ENCODE measurements around the gene HOMER1. TPM values are rescaled to one million over a fixed set of nuclear protein-coding genes. Genes with fewer than 3 reads are reported as not detected.

HOMER1 gene
- total RNA-seq, 1 donor from 2014 or later, result 33.9 TPM

GRCh38 chr5:79475152-79475466, 38.8 kb downstream of the HOMER1 start:
- no peak overlapping the region for H3K27ac ChIP-seq (ENCODE audit: low read depth, low read length)
- H3K9ac ChIP-seq (ENCODE audit: low read depth in 1 of 3, low read length in 3 of 3), result no peak overlapping the region
- no peaks in the 10 kb centered on the region for H3K9me3 ChIP-seq (ENCODE audit: control insufficient read depth in 3 of 3, low read length in 3 of 3)
- no peaks in the 10 kb centered on the region for H3K36me3 ChIP-seq (ENCODE audit: control insufficient read depth in 3 of 3, insufficient read depth in 3 of 3, low read length in 3 of 3)
- no peaks in the 10 kb centered on the region for H3K27me3 ChIP-seq (ENCODE audit: control insufficient read depth in 3 of 3, insufficient read depth in 3 of 3, low read length in 3 of 3)
- no peak overlapping the region for H3K4me3 ChIP-seq (ENCODE audit: low read length in 3 of 3)
- peaks cover 0 to 18% (median 12%) of the 10 kb centered on the region in 3 donors for H3K4me1 ChIP-seq (ENCODE audit: control insufficient read depth in 3 of 3, insufficient read depth in 3 of 3, low read length in 3 of 3)

DNA sequence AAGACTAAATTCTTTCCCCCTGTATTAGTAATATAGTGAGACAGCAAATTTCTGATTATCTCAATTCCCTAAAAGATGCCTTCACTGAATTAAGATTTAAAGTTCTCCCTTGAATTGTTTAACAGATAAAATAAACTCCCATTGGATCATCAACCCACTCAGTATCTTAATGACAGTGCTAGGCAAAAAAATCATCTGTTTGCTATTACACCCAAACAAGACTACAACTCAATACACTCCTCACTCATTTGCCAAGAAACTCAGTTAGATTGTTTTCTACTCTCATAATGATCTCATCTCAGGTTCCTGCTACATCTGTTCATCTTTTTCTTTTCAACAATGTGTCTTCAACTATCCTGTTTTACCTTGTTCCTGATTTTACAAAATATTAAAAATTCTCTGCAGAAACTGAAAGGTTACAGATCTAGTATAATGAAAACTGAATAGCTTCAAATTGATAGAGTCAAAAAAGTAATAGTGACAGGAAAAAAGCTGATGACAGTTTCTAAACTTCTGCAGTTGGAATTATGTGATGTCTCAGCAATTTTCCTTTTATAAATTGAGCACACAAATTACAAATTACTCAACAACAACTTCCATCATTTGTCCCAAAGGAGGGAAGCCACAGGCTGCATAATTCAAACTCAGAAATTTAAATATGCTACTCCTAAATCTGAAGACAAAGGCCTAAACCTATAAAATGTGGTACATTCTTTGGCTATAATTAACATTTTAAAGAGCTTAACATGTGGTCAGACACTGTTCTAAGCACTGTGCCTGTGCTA, 39.4 kb downstream of the HOMER1 start:
- Histone ChIP-seq H3K9me3 (ENCODE audit: control insufficient read depth in 3 of 3, low read length in 3 of 3) (no peaks in the 10 kb centered on the region), H3K4me1 (ENCODE audit: control insufficient read depth in 3 of 3, insufficient read depth in 3 of 3, low read length in 3 of 3) (peaks cover 2 to 18% (median 12%) of the 10 kb centered on the region in 3 donors), H3K27ac (ENCODE audit: low read depth, low read length) (no peak overlapping the region)

GRCh38 chr5:79471556-79471955, 42.4 kb downstream of the HOMER1 start:
- Histone ChIP-seq H3K4me1 (ENCODE audit: control insufficient read depth in 3 of 3, insufficient read depth in 3 of 3, low read length in 3 of 3) (peaks cover 2 to 13% (median 11%) of the 10 kb centered on the region in 3 donors), H3K27ac (ENCODE audit: low read depth, low read length) (no peak overlapping the region), H3K9ac (ENCODE audit: low read depth in 1 of 3, low read length in 3 of 3) (no peak overlapping the region), H3K4me3 (ENCODE audit: low read length in 3 of 3) (no peak overlapping the region), H3K27me3 (ENCODE audit: control insufficient read depth in 3 of 3, insufficient read depth in 3 of 3, low read length in 3 of 3) (no peaks in the 10 kb centered on the region), H3K36me3 (ENCODE audit: control insufficient read depth in 3 of 3, insufficient read depth in 3 of 3, low read length in 3 of 3) (no peaks in the 10 kb centered on the region), H3K9me3 (ENCODE audit: control insufficient read depth in 3 of 3, low read length in 3 of 3) (no peaks in the 10 kb centered on the region)

More for the DNA sequence above, 39.4 kb downstream of the HOMER1 start:
- no peak overlapping the region for H3K9ac ChIP-seq (ENCODE audit: low read depth in 1 of 3, low read length in 3 of 3)
- no peaks in the 10 kb centered on the region for H3K27me3 ChIP-seq (ENCODE audit: control insufficient read depth in 3 of 3, insufficient read depth in 3 of 3, low read length in 3 of 3)
- H3K4me3 ChIP-seq (ENCODE audit: low read length in 3 of 3), result no peak overlapping the region
- H3K36me3 ChIP-seq (ENCODE audit: control insufficient read depth in 3 of 3, insufficient read depth in 3 of 3, low read length in 3 of 3), result no peaks in the 10 kb centered on the region

DNA sequence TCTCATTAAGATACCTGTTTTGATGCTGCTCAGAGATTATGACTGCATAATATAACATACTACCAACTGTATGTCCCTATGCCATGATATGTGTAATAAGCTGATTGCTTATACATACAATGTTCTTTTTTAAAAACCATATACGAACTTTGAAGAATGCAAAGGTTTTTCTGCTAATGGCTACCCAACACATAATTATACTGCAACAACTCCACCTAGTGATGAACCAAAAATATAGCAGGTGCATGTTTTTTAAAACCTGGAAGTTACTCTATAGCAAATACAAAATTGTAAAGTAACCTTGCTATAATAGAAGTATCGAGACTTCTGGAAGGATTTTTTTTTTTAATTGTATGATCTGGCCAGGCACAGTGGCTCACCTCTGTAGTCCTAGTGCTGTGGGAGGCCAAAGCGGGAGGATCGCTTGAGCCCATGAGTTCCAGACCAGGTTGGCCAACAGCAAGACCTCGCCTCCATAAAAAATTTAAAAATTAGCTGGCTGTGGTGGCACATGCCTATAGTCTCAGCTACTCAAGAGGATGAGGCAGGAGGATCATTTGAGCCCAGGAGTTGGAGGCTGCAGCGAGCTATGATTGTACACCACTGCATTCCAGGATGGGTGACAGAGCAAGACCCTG, 49.1 kb downstream of the HOMER1 start:
- H3K36me3 ChIP-seq (ENCODE audit: control insufficient read depth in 3 of 3, insufficient read depth in 3 of 3, low read length in 3 of 3), result no peaks in the 10 kb centered on the region
- H3K27me3 ChIP-seq (ENCODE audit: control insufficient read depth in 3 of 3, insufficient read depth in 3 of 3, low read length in 3 of 3), result no peaks in the 10 kb centered on the region
- no peak overlapping the region for H3K4me3 ChIP-seq (ENCODE audit: low read length in 3 of 3)
- no peak overlapping the region for H3K27ac ChIP-seq (ENCODE audit: low read depth, low read length)
- H3K4me1 ChIP-seq (ENCODE audit: control insufficient read depth in 3 of 3, insufficient read depth in 3 of 3, low read length in 3 of 3), result peaks cover 0 to 3% (median 0%) of the 10 kb centered on the region in 3 donors
- no peaks in the 10 kb centered on the region for H3K9me3 ChIP-seq (ENCODE audit: control insufficient read depth in 3 of 3, low read length in 3 of 3)
- no peak overlapping the region for H3K9ac ChIP-seq (ENCODE audit: low read depth in 1 of 3, low read length in 3 of 3)

GRCh38 chr5:79464278-79464677, 49.7 kb downstream of the HOMER1 start:
- Histone ChIP-seq H3K27me3 (ENCODE audit: control insufficient read depth in 3 of 3, insufficient read depth in 3 of 3, low read length in 3 of 3) (no peaks in the 10 kb centered on the region), H3K4me1 (ENCODE audit: control insufficient read depth in 3 of 3, insufficient read depth in 3 of 3, low read length in 3 of 3) (peaks cover 0 to 3% (median 0%) of the 10 kb centered on the region in 3 donors), H3K27ac (ENCODE audit: low read depth, low read length) (no peak overlapping the region), H3K4me3 (ENCODE audit: low read length in 3 of 3) (no peak overlapping the region), H3K36me3 (ENCODE audit: control insufficient read depth in 3 of 3, insufficient read depth in 3 of 3, low read length in 3 of 3) (no peaks in the 10 kb centered on the region), H3K9ac (ENCODE audit: low read depth in 1 of 3, low read length in 3 of 3) (no peak overlapping the region), H3K9me3 (ENCODE audit: control insufficient read depth in 3 of 3, low read length in 3 of 3) (no peaks in the 10 kb centered on the region)

- Histone ChIP-seq H3K4me3 (ENCODE audit: low read length in 3 of 3) (no peak overlapping the region), H3K36me3 (ENCODE audit: control insufficient read depth in 3 of 3, insufficient read depth in 3 of 3, low read length in 3 of 3) (no peaks in the 10 kb centered on the region), H3K4me1 (ENCODE audit: control insufficient read depth in 3 of 3, insufficient read depth in 3 of 3, low read length in 3 of 3) (peaks cover 0 to 3% (median 0%) of the 10 kb centered on the region in 3 donors), H3K9me3 (ENCODE audit: control insufficient read depth in 3 of 3, low read length in 3 of 3) (no peaks in the 10 kb centered on the region), H3K9ac (ENCODE audit: low read depth in 1 of 3, low read length in 3 of 3) (no peak overlapping the region), H3K27ac (ENCODE audit: low read depth, low read length) (no peak overlapping the region), H3K27me3 (ENCODE audit: control insufficient read depth in 3 of 3, insufficient read depth in 3 of 3, low read length in 3 of 3) (no peaks in the 10 kb centered on the region)
These were observed 54.3 kb downstream of the HOMER1 start for GRCh38 chr5:79459626-79460025.

DNA sequence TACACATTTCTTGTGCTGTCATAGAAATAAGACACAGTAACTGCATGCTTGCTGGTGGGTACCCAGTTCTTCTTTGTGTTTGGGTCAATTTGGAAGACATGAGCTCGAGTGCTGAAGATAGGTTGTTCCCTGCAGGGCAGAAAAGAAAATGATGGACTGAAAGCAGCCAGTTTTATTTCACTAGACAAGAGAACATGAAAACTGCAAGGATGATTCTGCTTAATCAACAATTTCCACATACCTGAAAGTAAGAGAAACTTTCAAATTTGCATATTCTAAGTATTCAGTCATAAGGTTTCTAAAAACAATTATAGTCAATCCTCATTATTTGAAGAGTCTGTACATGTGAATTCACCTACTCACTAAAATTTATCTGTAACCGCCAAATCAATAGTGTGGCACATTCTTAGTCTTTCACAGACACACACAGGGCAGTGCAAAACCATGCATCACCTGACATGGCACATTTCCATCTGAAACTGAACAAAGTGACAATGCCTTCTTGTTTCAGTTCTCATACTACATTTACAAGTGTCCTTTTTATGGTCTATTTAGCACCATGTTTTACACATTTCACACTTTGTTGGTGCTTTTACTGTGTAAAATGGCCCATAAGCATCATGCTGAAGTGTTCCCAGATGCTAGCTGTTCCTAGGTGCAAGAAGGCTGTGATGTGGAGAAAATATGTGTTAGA, 56.9 kb downstream of the HOMER1 start:
- no peaks in the 10 kb centered on the region for H3K9me3 ChIP-seq (ENCODE audit: control insufficient read depth in 3 of 3, low read length in 3 of 3)
- H3K4me1 ChIP-seq (ENCODE audit: control insufficient read depth in 3 of 3, insufficient read depth in 3 of 3, low read length in 3 of 3), result no peaks in the 10 kb centered on the region
- no peak overlapping the region for H3K27ac ChIP-seq (ENCODE audit: low read depth, low read length)
- no peaks in the 10 kb centered on the region for H3K36me3 ChIP-seq (ENCODE audit: control insufficient read depth in 3 of 3, insufficient read depth in 3 of 3, low read length in 3 of 3)
- H3K9ac ChIP-seq (ENCODE audit: low read depth in 1 of 3, low read length in 3 of 3), result no peak overlapping the region
- H3K27me3 ChIP-seq (ENCODE audit: control insufficient read depth in 3 of 3, insufficient read depth in 3 of 3, low read length in 3 of 3), result no peaks in the 10 kb centered on the region
- H3K4me3 ChIP-seq (ENCODE audit: low read length in 3 of 3), result no peak overlapping the region

DNA sequence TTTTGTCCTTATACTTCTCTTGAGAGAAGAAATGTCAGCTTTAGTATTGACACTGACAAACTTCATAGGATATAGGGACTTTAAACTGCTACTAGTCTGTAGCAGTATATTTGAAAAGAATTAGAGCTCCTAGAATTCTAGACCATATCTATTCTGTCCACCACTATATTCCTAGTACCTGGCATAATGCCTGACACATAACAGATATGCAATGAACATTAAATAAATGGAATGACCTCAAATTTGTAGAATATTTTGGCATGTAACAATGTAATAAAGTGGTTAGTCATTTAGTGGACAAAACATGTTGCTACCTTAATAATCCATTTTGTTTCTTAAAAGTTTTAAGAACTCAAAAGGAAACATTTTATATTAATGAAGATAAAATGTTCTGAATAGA, 57.5 kb downstream of the HOMER1 start:
- H3K36me3 ChIP-seq (ENCODE audit: control insufficient read depth in 3 of 3, insufficient read depth in 3 of 3, low read length in 3 of 3), result no peaks in the 10 kb centered on the region
- H3K27ac ChIP-seq (ENCODE audit: low read depth, low read length), result no peak overlapping the region
- H3K4me1 ChIP-seq (ENCODE audit: control insufficient read depth in 3 of 3, insufficient read depth in 3 of 3, low read length in 3 of 3), result no peaks in the 10 kb centered on the region
- H3K9ac ChIP-seq (ENCODE audit: low read depth in 1 of 3, low read length in 3 of 3), result no peak overlapping the region
- H3K9me3 ChIP-seq (ENCODE audit: control insufficient read depth in 3 of 3, low read length in 3 of 3), result no peaks in the 10 kb centered on the region
- no peaks in the 10 kb centered on the region for H3K27me3 ChIP-seq (ENCODE audit: control insufficient read depth in 3 of 3, insufficient read depth in 3 of 3, low read length in 3 of 3)
- no peak overlapping the region for H3K4me3 ChIP-seq (ENCODE audit: low read length in 3 of 3)

DNA sequence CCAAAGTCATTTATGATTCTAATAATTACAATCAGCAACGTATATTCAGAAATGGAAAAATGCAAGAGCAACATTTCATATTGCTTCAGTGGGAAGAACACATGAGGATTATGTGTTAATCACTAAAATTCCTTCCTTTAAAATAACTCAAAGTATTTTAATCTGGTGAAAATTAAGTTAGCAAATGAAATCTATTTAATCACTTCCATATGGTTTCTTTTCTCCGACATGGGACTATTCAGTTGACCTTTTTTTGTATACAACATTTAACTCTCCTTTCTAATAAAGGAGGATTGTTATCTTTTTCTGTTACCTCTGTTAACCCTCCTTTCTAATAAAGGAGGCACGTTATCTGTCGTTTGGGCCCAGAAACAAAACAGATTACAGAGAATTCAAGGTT, 59.9 kb downstream of the HOMER1 start:
- Histone ChIP-seq H3K9me3 (ENCODE audit: control insufficient read depth in 3 of 3, low read length in 3 of 3) (no peaks in the 10 kb centered on the region), H3K27ac (ENCODE audit: low read depth, low read length) (no peak overlapping the region), H3K4me3 (ENCODE audit: low read length in 3 of 3) (no peak overlapping the region), H3K9ac (ENCODE audit: low read depth in 1 of 3, low read length in 3 of 3) (no peak overlapping the region), H3K4me1 (ENCODE audit: control insufficient read depth in 3 of 3, insufficient read depth in 3 of 3, low read length in 3 of 3) (no peaks in the 10 kb centered on the region), H3K36me3 (ENCODE audit: control insufficient read depth in 3 of 3, insufficient read depth in 3 of 3, low read length in 3 of 3) (no peaks in the 10 kb centered on the region), H3K27me3 (ENCODE audit: control insufficient read depth in 3 of 3, insufficient read depth in 3 of 3, low read length in 3 of 3) (no peaks in the 10 kb centered on the region)

DNA sequence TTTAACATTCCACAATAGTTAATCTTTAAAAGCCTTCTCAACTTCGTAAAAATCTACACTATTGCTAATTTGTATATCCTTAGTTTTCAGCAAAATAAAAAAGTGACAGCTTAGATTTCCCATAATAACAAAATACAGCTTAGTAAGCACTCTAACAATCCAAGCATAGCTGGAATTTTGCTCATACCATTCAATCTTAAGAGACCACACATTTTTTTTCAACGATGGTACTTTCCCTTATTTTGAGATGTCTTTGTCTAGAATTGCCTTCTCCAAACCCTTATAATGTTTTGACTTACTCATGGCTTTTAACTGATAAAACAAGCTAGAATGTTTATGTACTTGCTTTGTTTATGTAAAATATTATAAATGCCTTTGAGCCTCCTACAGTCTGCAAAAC, 65.6 kb downstream of the HOMER1 start:
- Histone ChIP-seq H3K4me3 (ENCODE audit: low read length in 3 of 3) (no peak overlapping the region), H3K9me3 (ENCODE audit: control insufficient read depth in 3 of 3, low read length in 3 of 3) (no peaks in the 10 kb centered on the region), H3K4me1 (ENCODE audit: control insufficient read depth in 3 of 3, insufficient read depth in 3 of 3, low read length in 3 of 3) (no peaks in the 10 kb centered on the region), H3K27me3 (ENCODE audit: control insufficient read depth in 3 of 3, insufficient read depth in 3 of 3, low read length in 3 of 3) (no peaks in the 10 kb centered on the region), H3K36me3 (ENCODE audit: control insufficient read depth in 3 of 3, insufficient read depth in 3 of 3, low read length in 3 of 3) (no peaks in the 10 kb centered on the region), H3K9ac (ENCODE audit: low read depth in 1 of 3, low read length in 3 of 3) (no peak overlapping the region), H3K27ac (ENCODE audit: low read depth, low read length) (no peak overlapping the region)

Measured in skeletal muscle tissue (tissue), 4 donors.